ENCODE data around the gene MAP3K14.

DNA sequence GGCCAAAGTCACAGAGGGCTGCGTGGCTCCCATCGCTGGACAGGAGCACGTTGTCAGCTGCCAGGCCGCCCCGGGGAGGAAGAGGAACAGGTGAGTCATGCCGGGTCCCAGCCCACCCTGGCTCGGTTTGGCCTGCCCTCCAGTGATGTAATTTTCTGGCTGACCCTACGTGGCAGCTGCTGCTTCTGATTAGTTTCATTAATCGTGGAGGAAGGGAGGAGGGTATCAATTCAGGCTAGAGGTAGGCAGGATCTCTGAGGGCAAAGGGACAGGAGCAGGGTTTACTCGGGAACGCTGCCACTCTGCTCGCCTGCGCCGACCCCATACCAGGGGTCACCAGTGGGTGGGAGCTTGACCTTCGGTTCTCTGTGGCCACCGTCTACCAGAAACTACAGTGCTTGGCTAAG, 43.3 kb downstream of the MAP3K14 start:
- no peak for TF ChIP-seq EZH2 (IDR thresholded peaks at IDR 0.05; ENCODE audit: low read length, unreplicated experiment)
- TF ChIP-seq, protein P1, sequence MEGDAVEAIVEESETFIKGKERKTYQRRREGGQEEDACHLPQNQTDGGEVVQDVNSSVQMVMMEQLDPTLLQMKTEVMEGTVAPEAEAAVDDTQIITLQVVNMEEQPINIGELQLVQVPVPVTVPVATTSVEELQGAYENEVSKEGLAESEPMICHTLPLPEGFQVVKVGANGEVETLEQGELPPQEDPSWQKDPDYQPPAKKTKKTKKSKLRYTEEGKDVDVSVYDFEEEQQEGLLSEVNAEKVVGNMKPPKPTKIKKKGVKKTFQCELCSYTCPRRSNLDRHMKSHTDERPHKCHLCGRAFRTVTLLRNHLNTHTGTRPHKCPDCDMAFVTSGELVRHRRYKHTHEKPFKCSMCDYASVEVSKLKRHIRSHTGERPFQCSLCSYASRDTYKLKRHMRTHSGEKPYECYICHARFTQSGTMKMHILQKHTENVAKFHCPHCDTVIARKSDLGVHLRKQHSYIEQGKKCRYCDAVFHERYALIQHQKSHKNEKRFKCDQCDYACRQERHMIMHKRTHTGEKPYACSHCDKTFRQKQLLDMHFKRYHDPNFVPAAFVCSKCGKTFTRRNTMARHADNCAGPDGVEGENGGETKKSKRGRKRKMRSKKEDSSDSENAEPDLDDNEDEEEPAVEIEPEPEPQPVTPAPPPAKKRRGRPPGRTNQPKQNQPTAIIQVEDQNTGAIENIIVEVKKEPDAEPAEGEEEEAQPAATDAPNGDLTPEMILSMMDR (conservative IDR thresholded peaks at IDR 0.05; ENCODE audit: low read depth, low read length), result no peak
